ENCODE data around the gene COL20A1. TPM values are rescaled to one million over a fixed set of nuclear protein-coding genes. Genes with fewer than 3 reads are reported as not detected.

The COL20A1 gene
- total RNA-seq, 1 experiment from 2014 or later, result 0.23 TPM

DNA sequence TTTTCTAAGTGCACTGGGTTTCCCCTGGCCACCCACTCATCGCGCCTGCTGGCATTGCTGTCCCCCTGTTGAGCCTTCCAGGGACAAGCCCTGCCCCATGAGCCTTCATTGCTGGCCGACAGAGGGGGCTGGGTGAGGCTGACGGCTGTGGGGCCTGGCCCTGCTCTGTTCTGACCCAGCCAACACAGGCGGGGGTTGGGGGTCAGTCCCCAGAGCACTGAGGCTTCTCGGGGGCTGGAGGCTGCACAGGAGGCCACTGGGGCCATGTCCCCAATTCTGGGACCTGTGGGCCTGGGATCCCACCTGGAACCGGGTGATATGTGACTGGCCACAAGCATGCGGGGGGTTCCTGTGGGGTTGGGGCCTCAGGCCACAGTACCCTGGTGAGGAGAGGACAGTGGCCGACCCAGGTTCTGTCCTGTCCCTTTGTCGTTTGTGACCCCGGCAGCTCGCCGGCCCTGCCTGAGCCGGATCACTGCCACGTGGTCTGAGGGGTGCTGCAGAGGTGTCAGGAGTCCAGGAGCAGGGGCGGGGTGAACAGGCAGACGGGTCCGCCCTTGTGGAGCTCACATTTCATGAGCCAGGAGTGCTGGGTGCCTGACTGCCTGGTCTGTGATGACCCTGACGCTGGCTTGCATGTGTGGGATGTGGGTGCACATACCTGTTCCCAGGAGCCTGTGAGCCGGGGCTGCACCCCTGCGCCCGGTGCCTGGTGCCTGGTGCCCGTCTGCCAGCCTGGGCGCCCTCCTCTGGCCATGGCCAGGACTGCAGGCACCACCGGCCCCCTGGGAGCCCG lies 2.1 kb upstream of the COL20A1 start:
- Histone ChIP-seq H3K27me3 (ENCODE audit: control insufficient read depth, insufficient read depth, low read length) (no peaks in the 10 kb centered on the region), H3K4me3 (ENCODE audit: low read depth in 2 of 2, low read length in 2 of 2) (no peak overlapping the region), H3K9me3 (ENCODE audit: control insufficient read depth, insufficient read depth, low read depth, low read length) (no peaks in the 10 kb centered on the region), H3K36me3 (ENCODE audit: control insufficient read depth, insufficient read depth, low read length) (no peaks in the 10 kb centered on the region), H3K4me1 (ENCODE audit: control insufficient read depth, insufficient read depth, low read length) (peaks cover 13% of the 10 kb centered on the region), H3K27ac (ENCODE audit: low read length) (no peak overlapping the region)
- intact Hi-C loops (cut with micrococcal nuclease; ENCODE audit: unreplicated experiment) (loop anchor here (5.0 kb wide), 1 partner anchor 69 kb away; no protein-coding TSS in a partner anchor), in situ Hi-C loops (cut with HindIII; ENCODE audit: low pct_unique_long_range_greater_than_20kb, low sequenced_read_pairs) (loop anchor here (25.0 kb wide), 1 partner anchor 96 kb away; no protein-coding TSS in a partner anchor)
- BruUV-seq (replicated peaks), result no TSS peak
- peak; percentile 61 for ATAC-seq
- ChIA-PET POLR2A (no interaction called here), CTCF (interaction anchor here (2.4 kb wide), 1 partner anchor 67 kb away, joined by 13 read pairs; no protein-coding TSS in a partner anchor)
- TF ChIP-seq, protein P1, sequence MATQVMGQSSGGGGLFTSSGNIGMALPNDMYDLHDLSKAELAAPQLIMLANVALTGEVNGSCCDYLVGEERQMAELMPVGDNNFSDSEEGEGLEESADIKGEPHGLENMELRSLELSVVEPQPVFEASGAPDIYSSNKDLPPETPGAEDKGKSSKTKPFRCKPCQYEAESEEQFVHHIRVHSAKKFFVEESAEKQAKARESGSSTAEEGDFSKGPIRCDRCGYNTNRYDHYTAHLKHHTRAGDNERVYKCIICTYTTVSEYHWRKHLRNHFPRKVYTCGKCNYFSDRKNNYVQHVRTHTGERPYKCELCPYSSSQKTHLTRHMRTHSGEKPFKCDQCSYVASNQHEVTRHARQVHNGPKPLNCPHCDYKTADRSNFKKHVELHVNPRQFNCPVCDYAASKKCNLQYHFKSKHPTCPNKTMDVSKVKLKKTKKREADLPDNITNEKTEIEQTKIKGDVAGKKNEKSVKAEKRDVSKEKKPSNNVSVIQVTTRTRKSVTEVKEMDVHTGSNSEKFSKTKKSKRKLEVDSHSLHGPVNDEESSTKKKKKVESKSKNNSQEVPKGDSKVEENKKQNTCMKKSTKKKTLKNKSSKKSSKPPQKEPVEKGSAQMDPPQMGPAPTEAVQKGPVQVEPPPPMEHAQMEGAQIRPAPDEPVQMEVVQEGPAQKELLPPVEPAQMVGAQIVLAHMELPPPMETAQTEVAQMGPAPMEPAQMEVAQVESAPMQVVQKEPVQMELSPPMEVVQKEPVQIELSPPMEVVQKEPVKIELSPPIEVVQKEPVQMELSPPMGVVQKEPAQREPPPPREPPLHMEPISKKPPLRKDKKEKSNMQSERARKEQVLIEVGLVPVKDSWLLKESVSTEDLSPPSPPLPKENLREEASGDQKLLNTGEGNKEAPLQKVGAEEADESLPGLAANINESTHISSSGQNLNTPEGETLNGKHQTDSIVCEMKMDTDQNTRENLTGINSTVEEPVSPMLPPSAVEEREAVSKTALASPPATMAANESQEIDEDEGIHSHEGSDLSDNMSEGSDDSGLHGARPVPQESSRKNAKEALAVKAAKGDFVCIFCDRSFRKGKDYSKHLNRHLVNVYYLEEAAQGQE (IDR thresholded peaks at IDR 0.05; ENCODE audit: insufficient read depth in 1 of 2, low read depth in 2 of 2, low read length in 1 of 2), result no peak
- TF ChIP-seq, protein P2, sequence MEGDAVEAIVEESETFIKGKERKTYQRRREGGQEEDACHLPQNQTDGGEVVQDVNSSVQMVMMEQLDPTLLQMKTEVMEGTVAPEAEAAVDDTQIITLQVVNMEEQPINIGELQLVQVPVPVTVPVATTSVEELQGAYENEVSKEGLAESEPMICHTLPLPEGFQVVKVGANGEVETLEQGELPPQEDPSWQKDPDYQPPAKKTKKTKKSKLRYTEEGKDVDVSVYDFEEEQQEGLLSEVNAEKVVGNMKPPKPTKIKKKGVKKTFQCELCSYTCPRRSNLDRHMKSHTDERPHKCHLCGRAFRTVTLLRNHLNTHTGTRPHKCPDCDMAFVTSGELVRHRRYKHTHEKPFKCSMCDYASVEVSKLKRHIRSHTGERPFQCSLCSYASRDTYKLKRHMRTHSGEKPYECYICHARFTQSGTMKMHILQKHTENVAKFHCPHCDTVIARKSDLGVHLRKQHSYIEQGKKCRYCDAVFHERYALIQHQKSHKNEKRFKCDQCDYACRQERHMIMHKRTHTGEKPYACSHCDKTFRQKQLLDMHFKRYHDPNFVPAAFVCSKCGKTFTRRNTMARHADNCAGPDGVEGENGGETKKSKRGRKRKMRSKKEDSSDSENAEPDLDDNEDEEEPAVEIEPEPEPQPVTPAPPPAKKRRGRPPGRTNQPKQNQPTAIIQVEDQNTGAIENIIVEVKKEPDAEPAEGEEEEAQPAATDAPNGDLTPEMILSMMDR (IDR thresholded peaks at IDR 0.05), result peak; percentile 92
- DNase-seq (ENCODE audit: low read depth, low spot score), result no peak

DNA sequence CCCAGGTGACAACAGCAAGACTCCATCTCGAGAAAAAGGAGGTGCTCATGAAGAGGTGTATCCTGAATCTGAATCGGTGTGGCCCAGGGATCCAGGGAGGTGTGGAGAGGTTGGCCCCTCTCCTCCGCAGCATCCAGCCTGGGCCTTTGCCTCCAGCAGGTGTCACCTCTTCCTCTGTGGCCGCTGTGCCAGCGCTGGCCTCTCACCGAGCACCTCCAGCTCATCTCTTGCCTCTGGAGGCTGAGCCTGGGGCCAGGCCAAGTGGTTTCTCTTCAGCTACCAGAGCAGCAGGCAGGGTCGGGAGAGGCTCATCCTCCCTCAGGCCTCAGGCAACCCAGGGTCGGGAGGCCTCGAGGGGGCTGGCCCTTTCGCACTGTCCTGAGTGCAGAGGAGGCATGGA lies 1.2 kb upstream of the COL20A1 start:
- BruUV-seq (replicated peaks), result no TSS peak

More for the DNA sequence above, 1.2 kb upstream of the COL20A1 start:
- H3K9me3 ChIP-seq (ENCODE audit: control insufficient read depth, insufficient read depth, low read depth, low read length), result no peaks in the 10 kb centered on the region
- in situ Hi-C loops (cut with HindIII; ENCODE audit: low pct_unique_long_range_greater_than_20kb, low sequenced_read_pairs), result loop anchor here (25.0 kb wide), 1 partner anchor 95 kb away; no protein-coding TSS in a partner anchor
- ChIA-PET POLR2A (no interaction called here), CTCF (interaction anchor here (0.6 to 2.4 kb wide), 2 partner anchors 68 to 89 kb away, joined by 3 to 13 read pairs; no protein-coding TSS in a partner anchor)
- no peak overlapping the region for H3K4me3 ChIP-seq (ENCODE audit: low read depth in 2 of 2, low read length in 2 of 2)
- intact Hi-C loops (cut with micrococcal nuclease; ENCODE audit: unreplicated experiment), result loop anchor here (5.0 kb wide), 1 partner anchor 70 kb away; no protein-coding TSS in a partner anchor
- peaks cover 13% of the 10 kb centered on the region for H3K4me1 ChIP-seq (ENCODE audit: control insufficient read depth, insufficient read depth, low read length)
- H3K36me3 ChIP-seq (ENCODE audit: control insufficient read depth, insufficient read depth, low read length), result no peaks in the 10 kb centered on the region
- no peak overlapping the region for H3K27ac ChIP-seq (ENCODE audit: low read length)
- TF ChIP-seq SIN3A (IDR thresholded peaks at IDR 0.05; ENCODE audit: borderline replicate concordance, insufficient read depth, low read depth, low read length) (no peak), POLR2AphosphoS5 (IDR thresholded peaks at IDR 0.05; ENCODE audit: low read depth, low read length) (no peak), TCF7L2 (IDR thresholded peaks at IDR 0.05; ENCODE audit: low read depth, low read length) (no peak)
- TF ChIP-seq, protein P1 (IDR thresholded peaks at IDR 0.05; ENCODE audit: insufficient read depth in 1 of 2, low read depth in 2 of 2, low read length in 1 of 2), result no peak
- TF ChIP-seq, protein P2 (IDR thresholded peaks at IDR 0.05), result no peak
- no peaks in the 10 kb centered on the region for H3K27me3 ChIP-seq (ENCODE audit: control insufficient read depth, insufficient read depth, low read length)
- no peak; the same call in 1 of the 2 replicates for ATAC-seq
- DNase-seq (ENCODE audit: low read depth, low spot score), result no peak
